ENCODE results near the gene AGRP.

The AGRP gene

GRCh38 chr16:67521095-67521804 is 37.9 kb upstream of the AGRP start (continued):
- TF ChIP-seq, protein P1, sequence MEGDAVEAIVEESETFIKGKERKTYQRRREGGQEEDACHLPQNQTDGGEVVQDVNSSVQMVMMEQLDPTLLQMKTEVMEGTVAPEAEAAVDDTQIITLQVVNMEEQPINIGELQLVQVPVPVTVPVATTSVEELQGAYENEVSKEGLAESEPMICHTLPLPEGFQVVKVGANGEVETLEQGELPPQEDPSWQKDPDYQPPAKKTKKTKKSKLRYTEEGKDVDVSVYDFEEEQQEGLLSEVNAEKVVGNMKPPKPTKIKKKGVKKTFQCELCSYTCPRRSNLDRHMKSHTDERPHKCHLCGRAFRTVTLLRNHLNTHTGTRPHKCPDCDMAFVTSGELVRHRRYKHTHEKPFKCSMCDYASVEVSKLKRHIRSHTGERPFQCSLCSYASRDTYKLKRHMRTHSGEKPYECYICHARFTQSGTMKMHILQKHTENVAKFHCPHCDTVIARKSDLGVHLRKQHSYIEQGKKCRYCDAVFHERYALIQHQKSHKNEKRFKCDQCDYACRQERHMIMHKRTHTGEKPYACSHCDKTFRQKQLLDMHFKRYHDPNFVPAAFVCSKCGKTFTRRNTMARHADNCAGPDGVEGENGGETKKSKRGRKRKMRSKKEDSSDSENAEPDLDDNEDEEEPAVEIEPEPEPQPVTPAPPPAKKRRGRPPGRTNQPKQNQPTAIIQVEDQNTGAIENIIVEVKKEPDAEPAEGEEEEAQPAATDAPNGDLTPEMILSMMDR (tag by site-specific recombination; IDR thresholded peaks at IDR 0.05) = peak; percentile 91
- peak; percentile 84 for TF ChIP-seq ZBTB17 (tag by site-specific recombination; IDR thresholded peaks at IDR 0.05)
- no peak for TF ChIP-seq ZNF549 (tag by site-specific recombination; IDR thresholded peaks at IDR 0.05)

- H3K4me3 ChIP-seq (ENCODE audit: low read depth, low read length) = no peak overlapping the region
- no peaks in the 10 kb centered on the region for H3K36me3 ChIP-seq (ENCODE audit: control insufficient read depth in 2 of 2, insufficient read depth in 1 of 2, low read length in 2 of 2)
- ChIA-PET POLR2A (no interaction called here), CTCF (interaction anchor here (0.6 to 4.3 kb wide), 5 partner anchors 12 to 470 kb away, joined by 3 to 73 read pairs (median 4); partner anchors contain the start of gene CARMIL2)
- H3K27ac ChIP-seq (ENCODE audit: extremely low read depth, low read depth, low read length) = no peak overlapping the region
- no peaks in the 10 kb centered on the region for H3K4me1 ChIP-seq (ENCODE audit: control insufficient read depth, insufficient read depth, low read length)
- H3K9me3 ChIP-seq (ENCODE audit: control insufficient read depth, insufficient read depth, low read depth, low read length) = no peaks in the 10 kb centered on the region
- TF ChIP-seq ZNF23 (tag by site-specific recombination; IDR thresholded peaks at IDR 0.05; ENCODE audit: borderline replicate concordance) (no peak), ZBTB49 (tag by site-specific recombination; IDR thresholded peaks at IDR 0.05; ENCODE audit: low read depth) (no peak), ZNF670 (tag by site-specific recombination; IDR thresholded peaks at IDR 0.05; ENCODE audit: low read depth) (no peak), ZNF18 (tag by site-specific recombination; IDR thresholded peaks at IDR 0.05) (no peak), ZNF521 (tag by site-specific recombination; IDR thresholded peaks at IDR 0.05) (no peak), ZNF701 (tag by site-specific recombination; IDR thresholded peaks at IDR 0.05) (no peak), ZFP41 (tag by site-specific recombination; IDR thresholded peaks at IDR 0.05; ENCODE audit: borderline replicate concordance) (no peak), ZNF549 (tag by site-specific recombination; IDR thresholded peaks at IDR 0.05) (no peak), ZNF621 (tag by site-specific recombination; IDR thresholded peaks at IDR 0.05) (no peak), ZNF37A (tag by site-specific recombination; IDR thresholded peaks at IDR 0.05) (no peak), ZNF610 (tag by site-specific recombination; IDR thresholded peaks at IDR 0.05; ENCODE audit: borderline replicate concordance) (no peak), ZNF146 (tag by site-specific recombination; IDR thresholded peaks at IDR 0.05) (no peak), ZFHX2 (tag by site-specific recombination; conservative IDR thresholded peaks at IDR 0.05) (no peak), ZNF692 (tag by site-specific recombination; IDR thresholded peaks at IDR 0.05) (no peak)
These were observed 35.9 kb upstream of the AGRP start for GRCh38 chr16:67519242-67519641.

All from HEK293 (cell line).